Measurements from ENCODE around the gene KIAA1217. TPM values are rescaled to one million over a fixed set of nuclear protein-coding genes. Genes with fewer than 3 reads are reported as not detected.

Gene KIAA1217
- total RNA-seq, 1 experiment from 2014 or later = 6.4 TPM

DNA sequence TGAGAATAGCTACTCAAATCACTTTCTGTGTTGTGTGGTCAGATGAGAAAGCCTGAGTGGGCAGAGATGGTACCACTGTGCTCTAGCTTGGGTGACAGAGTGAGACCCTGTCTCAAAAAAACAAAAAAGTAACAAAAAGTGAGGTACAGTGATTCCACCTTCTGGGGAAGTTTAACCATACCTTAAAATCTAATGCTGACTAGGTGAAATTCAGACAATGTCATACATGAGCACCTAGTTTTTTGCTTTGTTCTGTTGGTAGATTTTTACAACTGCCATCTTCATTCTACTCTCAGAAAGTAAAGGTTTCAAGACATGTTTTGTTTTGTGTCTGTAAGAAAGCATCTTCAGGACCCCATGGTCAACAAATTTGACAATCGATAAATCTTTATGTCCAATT, 370.5 kb downstream of the KIAA1217 start:
- no peak for DNase-seq
- Histone ChIP-seq H3K4me3 (no peak overlapping the region), H3K36me3 (peaks cover 4% of the 10 kb centered on the region), H3K9me3 (no peaks in the 10 kb centered on the region), H3K27me3 (no peaks in the 10 kb centered on the region)

DNA sequence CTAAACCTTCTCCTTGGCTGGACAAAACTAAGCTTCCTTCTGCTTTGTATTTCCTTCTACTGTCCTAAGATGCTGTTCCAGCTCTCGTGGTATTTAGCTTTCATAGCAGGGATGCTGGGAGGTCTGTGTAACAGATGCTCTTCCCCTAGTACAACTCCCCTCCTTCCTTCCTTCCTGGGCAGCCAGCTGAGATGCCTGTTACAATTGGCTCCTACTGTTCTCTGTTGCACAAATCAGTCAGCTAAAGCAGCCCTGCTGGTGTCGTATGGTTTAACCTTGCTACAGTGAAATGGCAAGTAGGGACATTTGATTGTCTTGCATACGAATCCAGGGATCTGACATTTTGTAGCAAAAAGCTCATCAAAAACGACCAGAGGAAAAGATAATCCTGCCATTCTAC, 371.0 kb downstream of the KIAA1217 start:
- H3K4me3 ChIP-seq = no peak overlapping the region
- peaks cover 4% of the 10 kb centered on the region for H3K36me3 ChIP-seq
- H3K27me3 ChIP-seq = no peaks in the 10 kb centered on the region
- H3K9me3 ChIP-seq = no peaks in the 10 kb centered on the region
- DNase-seq = no peak

DNA sequence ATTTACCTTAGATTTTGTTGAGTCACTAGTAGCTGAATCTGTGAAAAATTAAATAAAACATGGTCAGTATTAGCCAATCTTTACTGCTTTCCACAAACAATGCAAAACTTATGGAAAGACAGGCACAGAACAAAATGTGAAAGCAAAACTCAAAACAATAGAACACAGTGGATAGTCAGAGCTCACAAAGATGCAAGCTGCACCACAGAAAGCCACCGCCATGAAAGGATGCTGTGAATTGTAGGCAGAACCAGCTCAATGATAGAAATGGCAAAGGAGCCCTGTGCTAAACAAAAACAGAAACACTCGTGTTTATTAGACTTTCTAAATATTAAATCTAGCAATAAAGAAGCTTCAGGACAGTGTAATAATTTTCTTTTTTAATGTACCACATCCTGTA, 380.3 kb downstream of the KIAA1217 start:
- H3K27me3 ChIP-seq = no peaks in the 10 kb centered on the region
- H3K9me3 ChIP-seq = no peaks in the 10 kb centered on the region
- DNase-seq = no peak
- H3K36me3 ChIP-seq = peaks cover 63% of the 10 kb centered on the region
- no peak overlapping the region for H3K4me3 ChIP-seq

DNA sequence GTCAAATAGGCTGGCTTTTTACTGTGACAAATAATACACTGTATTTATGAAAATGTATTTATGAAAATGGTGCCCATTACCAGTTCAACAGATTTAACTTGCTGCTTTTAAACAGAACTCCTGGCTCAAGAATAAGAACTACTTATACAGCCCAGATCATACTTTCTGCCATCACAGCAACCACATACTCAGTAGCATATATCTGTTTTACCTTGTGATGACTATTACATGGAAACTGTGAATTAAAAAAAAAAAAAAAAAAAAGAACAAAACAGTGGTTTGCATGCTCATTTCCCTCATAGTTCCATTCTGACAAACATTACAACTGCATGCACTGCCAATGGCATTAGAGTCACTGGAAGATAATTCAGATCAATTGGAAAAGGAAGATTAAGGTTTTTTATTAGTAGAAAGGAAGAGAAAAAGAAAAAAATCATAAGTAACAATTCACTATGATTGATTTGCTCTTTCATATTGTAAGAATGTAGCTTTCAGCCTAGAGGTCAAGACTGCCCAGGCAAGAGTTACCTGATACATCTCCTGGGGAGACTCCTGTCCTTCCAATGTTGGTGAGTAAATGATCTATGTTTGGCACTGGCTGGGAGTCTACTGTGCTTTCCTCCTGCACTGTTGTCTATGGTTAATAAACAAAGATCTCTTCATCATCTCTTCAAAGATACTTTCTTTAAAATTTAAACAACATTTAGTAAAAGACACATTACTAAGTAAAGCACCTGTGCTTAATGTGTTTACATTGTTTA, 381.9 kb downstream of the KIAA1217 start:
- Histone ChIP-seq H3K27me3 (no peaks in the 10 kb centered on the region), H3K9me3 (no peaks in the 10 kb centered on the region), H3K4me3 (no peak overlapping the region), H3K36me3 (peaks cover 79% of the 10 kb centered on the region)
- DNase-seq = no peak

DNA sequence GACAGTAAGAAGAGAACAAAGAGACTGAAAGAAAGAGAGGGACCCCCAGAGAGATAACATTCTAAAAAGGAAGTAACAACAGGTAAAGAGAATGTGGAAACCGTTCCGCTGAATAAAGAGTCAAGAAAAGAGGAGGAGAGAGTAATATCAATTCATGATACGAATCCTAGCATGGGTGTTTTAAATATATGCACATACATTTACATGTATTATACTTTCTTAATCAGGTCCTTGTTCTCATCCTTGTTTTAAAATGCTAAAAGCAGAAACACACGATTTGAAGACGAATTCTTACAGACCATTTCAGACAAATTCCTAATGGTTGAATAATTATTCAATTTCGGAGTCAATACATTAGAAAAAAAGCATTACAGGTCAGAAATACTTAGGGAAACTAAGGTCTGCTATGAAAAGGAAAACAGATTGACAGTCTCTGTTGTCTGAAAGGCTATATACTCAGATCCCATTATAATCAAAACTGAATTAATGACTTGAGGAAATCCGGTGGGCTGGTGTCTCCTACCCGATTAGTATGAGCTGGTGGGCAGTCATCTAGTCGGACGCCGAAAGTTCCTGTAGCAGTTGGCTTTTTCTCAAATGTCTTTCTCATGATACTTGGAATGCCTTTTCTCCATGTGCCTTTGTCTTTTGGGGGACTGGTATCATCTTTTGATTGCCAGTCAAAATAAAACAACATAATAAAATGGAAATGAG, 387.4 kb downstream of the KIAA1217 start:
- no peaks in the 10 kb centered on the region for H3K9me3 ChIP-seq
- no peaks in the 10 kb centered on the region for H3K27me3 ChIP-seq
- no peak for DNase-seq
- H3K4me3 ChIP-seq = no peak overlapping the region
- H3K36me3 ChIP-seq = peaks cover 80% of the 10 kb centered on the region

DNA sequence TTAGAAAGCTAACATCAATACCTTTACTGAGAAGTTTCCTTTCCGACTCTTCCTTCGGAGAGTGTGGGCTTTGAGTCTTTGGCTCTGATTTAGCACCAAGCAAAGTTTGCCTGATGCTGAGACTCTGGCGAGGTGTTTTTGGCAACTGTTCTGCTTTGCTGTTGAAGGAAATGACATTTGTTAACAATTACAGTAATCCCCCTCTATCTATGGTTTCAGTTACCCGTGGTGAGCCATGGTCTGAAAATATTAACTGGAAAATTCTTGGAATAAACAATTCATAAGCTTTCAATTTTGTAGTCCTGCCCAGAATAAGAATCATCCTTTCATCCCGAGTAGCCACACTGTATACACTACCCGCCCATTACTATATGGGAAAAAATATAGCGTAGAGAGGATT, 388.5 kb downstream of the KIAA1217 start:
- Histone ChIP-seq H3K4me3 (no peak overlapping the region), H3K9me3 (no peaks in the 10 kb centered on the region), H3K27me3 (no peaks in the 10 kb centered on the region), H3K36me3 (peaks cover 81% of the 10 kb centered on the region)
- no peak for DNase-seq
